HFF-Myc (cell line): ENCODE measurements around the gene KIF26A.

ENCODE experiments used
- DNase-seq: peaks from one replicate; pipeline ENCODE4 v3.0.0-alpha.2; 2011; ENCODE audit warnings: low read depth; ENCODE audit errors: extremely low read depth
- H3K4me3 ChIP-seq: replicated peaks from 2 replicates; pipeline ENCODE4 v1.5.1; 2011; ENCODE audit warnings: low read depth, mild to moderate bottlenecking, control low read depth, low read length
- TF ChIP-seq, protein P1 (sequence below): IDR thresholded peaks from 2 replicates; pipeline ENCODE4 v1.5.1; 2012; ENCODE audit warnings: mild to moderate bottlenecking, low read depth, low read length, control low read depth; ENCODE audit errors: missing control alignments

Gene KIF26A

DNA sequence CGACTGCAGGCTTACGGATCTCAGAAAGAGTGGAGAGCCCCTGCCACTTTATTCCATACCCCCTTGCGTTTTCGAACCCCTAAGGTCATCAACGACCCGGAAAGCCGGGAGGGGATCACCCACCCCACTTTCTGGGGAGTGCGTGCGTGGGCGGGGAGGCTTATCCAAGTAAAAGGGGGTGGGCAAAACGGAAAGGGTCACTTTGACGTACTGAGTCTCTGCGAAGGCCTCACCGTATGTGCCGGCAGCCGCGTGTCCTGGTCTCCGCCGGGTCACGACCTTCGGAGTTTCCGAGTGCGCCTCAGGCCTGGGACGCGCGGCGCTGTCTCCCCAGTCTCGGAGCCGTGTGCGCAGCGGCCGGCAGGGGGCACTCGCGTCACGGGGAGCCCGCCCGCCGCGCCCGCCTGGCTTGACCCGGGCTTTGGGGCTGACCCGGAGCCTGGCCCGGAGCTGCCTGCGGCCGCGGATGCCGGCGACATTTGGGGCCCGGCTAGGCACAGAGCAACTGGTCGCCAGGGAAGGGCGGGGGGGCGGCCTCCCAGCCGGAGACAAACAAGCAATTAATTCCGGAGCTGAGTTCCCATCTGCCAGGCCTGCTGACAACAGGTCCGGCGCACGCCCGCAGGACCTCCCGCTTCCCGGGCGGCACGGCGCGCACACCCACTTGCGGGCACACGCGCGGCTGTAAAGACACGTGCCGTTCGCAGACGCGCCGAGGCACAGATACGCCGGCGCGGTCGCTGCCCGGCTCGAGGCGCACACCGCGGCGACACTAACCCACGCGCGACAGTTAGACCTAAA lies 890 bp upstream of the KIF26A start:
- DNase-seq, result no peak
- TF ChIP-seq, protein P1, sequence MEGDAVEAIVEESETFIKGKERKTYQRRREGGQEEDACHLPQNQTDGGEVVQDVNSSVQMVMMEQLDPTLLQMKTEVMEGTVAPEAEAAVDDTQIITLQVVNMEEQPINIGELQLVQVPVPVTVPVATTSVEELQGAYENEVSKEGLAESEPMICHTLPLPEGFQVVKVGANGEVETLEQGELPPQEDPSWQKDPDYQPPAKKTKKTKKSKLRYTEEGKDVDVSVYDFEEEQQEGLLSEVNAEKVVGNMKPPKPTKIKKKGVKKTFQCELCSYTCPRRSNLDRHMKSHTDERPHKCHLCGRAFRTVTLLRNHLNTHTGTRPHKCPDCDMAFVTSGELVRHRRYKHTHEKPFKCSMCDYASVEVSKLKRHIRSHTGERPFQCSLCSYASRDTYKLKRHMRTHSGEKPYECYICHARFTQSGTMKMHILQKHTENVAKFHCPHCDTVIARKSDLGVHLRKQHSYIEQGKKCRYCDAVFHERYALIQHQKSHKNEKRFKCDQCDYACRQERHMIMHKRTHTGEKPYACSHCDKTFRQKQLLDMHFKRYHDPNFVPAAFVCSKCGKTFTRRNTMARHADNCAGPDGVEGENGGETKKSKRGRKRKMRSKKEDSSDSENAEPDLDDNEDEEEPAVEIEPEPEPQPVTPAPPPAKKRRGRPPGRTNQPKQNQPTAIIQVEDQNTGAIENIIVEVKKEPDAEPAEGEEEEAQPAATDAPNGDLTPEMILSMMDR, result peak; percentile 70
- H3K4me3 ChIP-seq, result peak overlapping the region; percentile 65

DNA sequence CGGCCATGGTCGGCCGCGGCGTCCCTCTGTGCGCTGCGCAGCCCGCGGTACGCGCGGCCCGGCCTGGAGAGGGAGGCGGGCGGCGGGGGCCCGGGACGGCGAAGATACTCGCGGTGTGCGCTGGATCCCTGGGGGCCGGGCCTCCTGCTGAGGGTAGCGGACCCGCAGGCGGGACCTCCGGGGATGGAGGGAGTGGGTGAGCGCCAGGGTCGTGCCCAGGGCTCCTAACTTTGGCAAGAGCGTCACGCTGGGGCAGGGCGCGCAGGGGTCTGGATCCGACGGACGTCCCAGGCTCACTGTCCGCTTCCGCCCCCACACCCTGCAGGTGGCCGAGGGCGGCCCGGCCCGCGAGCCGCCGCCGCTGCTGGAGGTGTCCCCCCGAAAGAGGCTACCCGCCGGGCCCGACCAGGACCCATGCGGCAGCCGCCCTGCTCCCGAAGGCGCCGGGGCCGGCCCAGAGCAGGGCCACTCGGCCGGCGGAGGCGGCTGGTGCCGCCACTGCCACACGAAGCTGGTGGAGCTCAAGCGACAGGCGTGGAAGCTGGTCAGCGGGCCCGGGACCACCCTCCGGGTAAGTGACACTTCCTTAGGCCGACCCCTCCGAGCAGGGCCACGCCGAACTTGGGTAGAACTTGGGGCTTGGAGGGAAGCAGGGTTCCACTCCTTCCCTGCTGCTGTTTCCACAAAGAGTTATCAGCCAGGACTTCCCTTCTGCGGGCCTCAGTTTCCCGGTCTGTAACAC lies 502 bp downstream of the KIF26A start:
- TF ChIP-seq, protein P1, result no peak
- peak overlapping the region; percentile 65 for H3K4me3 ChIP-seq

DNA sequence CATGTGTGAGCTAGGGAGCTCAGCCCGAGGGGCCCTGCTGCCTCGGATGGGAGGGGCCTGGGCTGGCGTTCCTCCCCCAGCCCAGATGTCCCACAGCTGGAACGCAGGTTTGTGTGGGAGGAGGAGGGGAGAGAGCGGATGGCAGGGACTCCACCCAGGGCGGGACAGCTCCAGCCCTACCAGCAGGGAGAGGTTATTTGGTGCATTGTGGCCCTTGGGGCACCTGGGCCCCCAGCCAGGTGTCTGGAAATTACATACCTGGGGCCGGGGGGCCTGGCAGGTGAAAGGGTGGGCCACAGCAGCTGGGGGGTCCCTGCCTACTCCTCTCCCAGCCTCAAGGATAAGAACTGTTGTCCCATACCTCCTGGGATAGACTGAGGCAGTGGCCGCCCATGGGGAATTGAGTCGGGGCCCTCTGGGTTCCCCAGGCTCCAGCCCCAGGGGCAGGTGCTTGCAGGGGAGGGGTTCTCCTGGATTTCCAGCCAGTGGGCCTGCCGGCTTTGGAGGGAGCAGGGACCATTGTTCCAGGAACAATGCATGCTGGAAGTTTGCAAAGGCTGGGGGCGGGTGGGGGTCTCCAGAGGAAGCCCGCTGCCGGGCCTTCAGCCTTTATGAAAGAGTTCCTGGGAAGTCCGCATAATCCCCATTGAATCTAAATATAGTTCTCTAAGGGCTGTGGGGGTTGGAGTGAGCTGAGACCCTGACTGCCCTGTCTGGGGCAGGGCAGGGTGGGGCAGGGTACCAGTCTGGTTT lies 1.2 kb downstream of the KIF26A start:
- TF ChIP-seq, protein P1, result no peak
- H3K4me3 ChIP-seq, result peak overlapping the region; percentile 65
- no peak for DNase-seq

More for the DNA sequence above, 502 bp downstream of the KIF26A start:
- DNase-seq, result no peak

DNA sequence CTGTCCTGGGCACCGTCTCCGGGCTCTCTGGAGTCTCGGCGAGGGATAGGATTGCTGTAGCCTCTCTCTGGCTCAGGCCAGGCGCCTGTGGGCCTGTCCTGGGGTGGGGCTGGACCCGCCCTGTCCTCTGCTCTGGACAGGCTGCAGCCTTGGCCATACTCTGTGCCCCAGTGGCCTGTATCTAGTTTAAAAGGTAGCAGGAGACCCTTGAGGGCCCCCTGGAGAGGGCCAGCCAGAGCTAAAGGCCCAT lies 1.8 kb downstream of the KIF26A start:
- TF ChIP-seq, protein P1, result no peak
- H3K4me3 ChIP-seq, result peak overlapping the region; percentile 65
- no peak for DNase-seq

DNA sequence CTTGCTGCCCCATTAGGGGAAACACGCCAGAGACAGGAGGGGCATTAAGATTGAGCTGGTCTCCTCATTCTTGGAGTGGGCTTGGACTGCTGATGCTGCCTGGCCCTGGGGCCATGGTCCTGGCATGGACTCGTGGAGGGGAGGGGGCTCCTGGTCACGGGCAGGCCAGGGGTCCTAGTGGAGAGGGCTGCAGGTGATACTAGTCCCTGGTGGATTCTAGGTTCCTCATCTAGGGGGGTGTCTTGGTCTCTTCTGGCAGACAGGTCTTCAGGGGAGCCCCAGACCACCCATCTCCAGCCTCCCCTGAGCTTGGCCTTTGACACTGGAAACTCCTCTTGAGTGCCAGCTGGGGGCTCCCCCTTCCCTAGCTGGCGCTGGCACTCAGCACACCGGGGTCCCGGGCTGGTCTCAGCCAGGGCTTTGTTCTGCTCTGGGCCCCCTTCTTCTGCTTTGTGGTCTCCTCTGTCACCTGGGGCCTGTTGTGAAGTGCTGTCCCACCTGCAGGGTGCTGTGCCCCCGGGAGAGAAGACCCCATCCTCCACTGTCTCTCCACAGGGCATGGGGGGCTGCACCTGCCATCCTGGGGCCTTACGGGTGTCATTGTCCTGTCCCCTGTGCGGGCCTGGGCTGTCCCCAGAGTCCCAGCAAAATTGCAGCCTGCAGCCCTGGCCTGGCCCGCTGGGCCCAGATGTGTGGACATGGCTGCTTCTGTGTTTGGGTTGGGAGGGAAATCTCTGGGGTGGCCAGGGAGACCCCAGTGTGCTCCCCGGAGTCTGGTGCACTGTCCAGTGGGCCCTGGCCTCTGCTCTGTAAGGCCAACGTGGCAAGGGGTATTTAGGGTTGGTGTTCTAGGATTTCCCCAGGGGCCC lies 2.3 kb downstream of the KIF26A start:
- no peak for DNase-seq
- TF ChIP-seq, protein P1, result no peak
- peak overlapping the region; percentile 65 for H3K4me3 ChIP-seq

DNA sequence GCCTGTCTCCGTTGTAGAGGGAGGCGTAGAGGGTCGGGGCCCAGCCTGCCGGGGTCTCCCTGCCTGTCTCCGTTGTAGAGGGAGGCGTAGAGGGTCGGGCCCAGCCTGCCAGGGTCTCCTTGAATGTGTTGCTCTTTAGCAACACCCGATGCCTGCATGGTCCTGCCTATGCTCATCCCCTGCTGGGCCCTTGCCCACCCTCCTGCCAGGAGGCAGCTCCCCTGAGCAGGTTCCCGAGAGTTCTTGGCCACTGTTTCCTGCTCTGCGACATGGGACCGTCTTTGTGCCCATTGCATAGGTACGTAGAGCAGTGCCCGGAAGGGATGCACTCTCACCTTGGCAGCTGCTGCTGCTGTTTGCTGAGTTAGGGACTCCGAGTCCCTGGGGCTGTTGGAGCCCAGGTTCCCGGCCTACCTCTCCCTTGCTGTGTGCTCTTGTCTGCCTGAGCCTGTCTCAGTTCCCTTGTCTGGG lies 3.3 kb downstream of the KIF26A start:
- DNase-seq, result no peak
- H3K4me3 ChIP-seq, result no peak overlapping the region
- TF ChIP-seq, protein P1, result no peak
